Gastroesophageal sphincter (tissue), 4 donors: ENCODE measurements around the gene NEURL1. TPM values are rescaled to one million over a fixed set of nuclear protein-coding genes. Genes with fewer than 3 reads are reported as not detected.

Experiments used
- ATAC-seq: fragments of 150-250 bp; one replicate; pipeline ENCODE4 v1.9.1; 2016; ENCODE audit warnings: mild to moderate bottlenecking, moderate library complexity
- H3K27ac ChIP-seq, 4 donors: fragments of 200-600 bp; sonication (generic) in 3 of 4; 1 replicate in 3 of 4; 2 replicates in 1 of 4; pipeline ENCODE4 v1.5.1; 2016 to 2019
- H3K27me3 ChIP-seq: fragments of 200-600 bp; sonication (generic); one replicate; pipeline ENCODE4 v1.5.1; 2019
- H3K36me3 ChIP-seq, 2 donors: fragments of 200-600 bp; sonication (generic); one replicate each; pipeline ENCODE4 v1.5.1; 2019; ENCODE audit warnings: control low read depth in 1 of 2
- H3K4me1 ChIP-seq, 3 donors: fragments of 200-600 bp; sonication (generic); 1 replicate in 2 of 3; 2 replicates in 1 of 3; pipeline ENCODE4 v1.5.1; 2016 to 2019; ENCODE audit warnings: control low read depth in 2 of 3
- H3K4me3 ChIP-seq, 2 donors: fragments of 200-600 bp; sonication (generic); one replicate each; pipeline ENCODE4 v1.5.1; 2019; ENCODE audit warnings: mild to moderate bottlenecking in 1 of 2, moderate library complexity in 1 of 2
- H3K9me3 ChIP-seq, 3 donors: fragments of 200-600 bp; sonication (generic); one replicate each; pipeline ENCODE4 v1.5.1; 2017 to 2019; ENCODE audit warnings: control low read depth in 2 of 3
- EP300 ChIP-seq: sonication (generic); formaldehyde crosslinking; IDR thresholded peaks from one replicate; pipeline ENCODE4 v1.6.1; 2017; ENCODE audit warnings: antibody characterized with exemption, mild to moderate bottlenecking
- POLR2A ChIP-seq, 2 donors: fragments of 450-650 bp; IDR thresholded peaks; one replicate each; pipeline ENCODE4 v1.6.1; 2017; ENCODE audit warnings: antibody characterized with exemption in 2 of 2, mild to moderate bottlenecking in 2 of 2, moderate library complexity in 1 of 2
- POLR2AphosphoS5 ChIP-seq: sonication (generic); formaldehyde crosslinking; IDR thresholded peaks from one replicate; pipeline ENCODE4 v1.6.1; 2017; ENCODE audit warnings: antibody characterized with exemption
- WGBS, 2 donors: methylation state at CpG; one replicate each; pipeline ENCODE4 v1.1.5; 2018; ENCODE audit warnings: low coverage in 1 of 2; 5-methylcytosine and 5-hydroxymethylcytosine counted together
- total RNA-seq, 4 donors: library from RNA; depleted of rRNA; stranded (reverse); fragments of >200 nt; gene quantifications; one replicate each; pipeline ENCODE4 v1.1.0, GENCODE V29; 2016
- TF ChIP-seq, protein P1 (sequence below), 4 experiments: fragments of 200-600 bp in 2 of 4; fragments of 450-650 bp in 2 of 4; sonication (generic) in 1 of 4; IDR thresholded peaks; one replicate each; pipeline ENCODE4 v1.5.1; 2017 to 2019; ENCODE audit warnings: antibody characterized with exemption in 4 of 4, mild to moderate bottlenecking in 2 of 4, moderate library complexity in 2 of 4

The NEURL1 gene
- total RNA-seq, 4 donors from 2014 or later: 0.15 to 0.27 (median 0.19) TPM; not detected in 1

DNA sequence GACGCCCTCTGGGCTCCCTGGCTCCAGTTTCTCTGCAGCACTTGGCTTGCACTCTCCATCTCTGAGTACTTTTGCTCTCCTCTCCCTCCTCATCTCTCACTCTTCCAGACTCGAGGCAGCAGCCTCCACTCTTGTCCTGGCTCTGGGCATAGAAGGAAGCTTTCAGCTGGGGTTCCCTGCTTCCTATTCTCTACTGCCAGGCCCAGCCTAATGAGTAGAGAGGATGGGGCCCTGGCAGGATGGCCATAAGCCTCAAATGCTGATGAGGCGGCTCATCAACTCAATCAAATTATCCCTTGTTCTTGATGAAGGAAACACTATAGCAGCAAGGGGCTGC, 55.8 kb downstream of the NEURL1 start:
- WGBS, 2 donors: 100% methylated on average over 1 of the region's 3 CpGs
- no peak for ATAC-seq
- Histone ChIP-seq H3K27ac (no peak overlapping the region), H3K4me1 (peaks cover 0 to 5% (median 0%) of the 10 kb centered on the region in 3 donors), H3K27me3 (no peaks in the 10 kb centered on the region), H3K36me3 (no peaks in the 10 kb centered on the region), H3K9me3 (no peaks in the 10 kb centered on the region), H3K4me3 (no peak overlapping the region)
- TF ChIP-seq POLR2A (IDR thresholded peaks at IDR 0.05) (no peak), POLR2AphosphoS5 (no peak), EP300 (no peak)
- TF ChIP-seq, protein P1, sequence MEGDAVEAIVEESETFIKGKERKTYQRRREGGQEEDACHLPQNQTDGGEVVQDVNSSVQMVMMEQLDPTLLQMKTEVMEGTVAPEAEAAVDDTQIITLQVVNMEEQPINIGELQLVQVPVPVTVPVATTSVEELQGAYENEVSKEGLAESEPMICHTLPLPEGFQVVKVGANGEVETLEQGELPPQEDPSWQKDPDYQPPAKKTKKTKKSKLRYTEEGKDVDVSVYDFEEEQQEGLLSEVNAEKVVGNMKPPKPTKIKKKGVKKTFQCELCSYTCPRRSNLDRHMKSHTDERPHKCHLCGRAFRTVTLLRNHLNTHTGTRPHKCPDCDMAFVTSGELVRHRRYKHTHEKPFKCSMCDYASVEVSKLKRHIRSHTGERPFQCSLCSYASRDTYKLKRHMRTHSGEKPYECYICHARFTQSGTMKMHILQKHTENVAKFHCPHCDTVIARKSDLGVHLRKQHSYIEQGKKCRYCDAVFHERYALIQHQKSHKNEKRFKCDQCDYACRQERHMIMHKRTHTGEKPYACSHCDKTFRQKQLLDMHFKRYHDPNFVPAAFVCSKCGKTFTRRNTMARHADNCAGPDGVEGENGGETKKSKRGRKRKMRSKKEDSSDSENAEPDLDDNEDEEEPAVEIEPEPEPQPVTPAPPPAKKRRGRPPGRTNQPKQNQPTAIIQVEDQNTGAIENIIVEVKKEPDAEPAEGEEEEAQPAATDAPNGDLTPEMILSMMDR (IDR thresholded peaks at IDR 0.05): no peak

DNA sequence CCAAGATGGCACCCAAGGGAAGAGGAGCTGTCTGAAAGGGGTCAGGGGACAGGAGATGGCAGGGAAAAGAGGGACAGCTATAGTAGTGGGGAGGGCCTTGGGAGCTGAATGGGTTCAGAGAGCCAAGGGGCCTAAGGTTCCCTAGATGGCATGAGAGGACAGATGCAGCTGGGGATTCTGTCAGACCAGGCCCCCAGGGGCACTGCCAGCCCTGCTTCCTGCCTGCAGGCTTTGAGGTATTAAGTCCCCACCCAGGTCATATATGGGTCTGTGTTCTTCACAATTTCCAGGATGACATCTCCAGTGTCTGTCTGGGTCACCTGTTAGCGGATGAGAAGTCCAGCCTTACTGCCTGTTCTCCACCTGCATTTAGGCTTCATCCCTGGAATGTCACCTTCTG, 56.7 kb downstream of the NEURL1 start:
- Histone ChIP-seq H3K4me1 (peaks cover 0 to 13% (median under 1%) of the 10 kb centered on the region in 3 donors), H3K27me3 (no peaks in the 10 kb centered on the region), H3K36me3 (no peaks in the 10 kb centered on the region), H3K4me3 (no peak overlapping the region), H3K9me3 (no peaks in the 10 kb centered on the region), H3K27ac (no peak overlapping the region)
- no peak for ATAC-seq
- WGBS, 2 donors: 80% methylated on average over 1 of the region's 1 CpG; no CpG with 5 or more reads in 1 of the 2 donors
- no peak for TF ChIP-seq POLR2AphosphoS5
- TF ChIP-seq POLR2A (IDR thresholded peaks at IDR 0.05): no peak
- TF ChIP-seq, protein P1 (IDR thresholded peaks at IDR 0.05): no peak
- TF ChIP-seq EP300: no peak

DNA sequence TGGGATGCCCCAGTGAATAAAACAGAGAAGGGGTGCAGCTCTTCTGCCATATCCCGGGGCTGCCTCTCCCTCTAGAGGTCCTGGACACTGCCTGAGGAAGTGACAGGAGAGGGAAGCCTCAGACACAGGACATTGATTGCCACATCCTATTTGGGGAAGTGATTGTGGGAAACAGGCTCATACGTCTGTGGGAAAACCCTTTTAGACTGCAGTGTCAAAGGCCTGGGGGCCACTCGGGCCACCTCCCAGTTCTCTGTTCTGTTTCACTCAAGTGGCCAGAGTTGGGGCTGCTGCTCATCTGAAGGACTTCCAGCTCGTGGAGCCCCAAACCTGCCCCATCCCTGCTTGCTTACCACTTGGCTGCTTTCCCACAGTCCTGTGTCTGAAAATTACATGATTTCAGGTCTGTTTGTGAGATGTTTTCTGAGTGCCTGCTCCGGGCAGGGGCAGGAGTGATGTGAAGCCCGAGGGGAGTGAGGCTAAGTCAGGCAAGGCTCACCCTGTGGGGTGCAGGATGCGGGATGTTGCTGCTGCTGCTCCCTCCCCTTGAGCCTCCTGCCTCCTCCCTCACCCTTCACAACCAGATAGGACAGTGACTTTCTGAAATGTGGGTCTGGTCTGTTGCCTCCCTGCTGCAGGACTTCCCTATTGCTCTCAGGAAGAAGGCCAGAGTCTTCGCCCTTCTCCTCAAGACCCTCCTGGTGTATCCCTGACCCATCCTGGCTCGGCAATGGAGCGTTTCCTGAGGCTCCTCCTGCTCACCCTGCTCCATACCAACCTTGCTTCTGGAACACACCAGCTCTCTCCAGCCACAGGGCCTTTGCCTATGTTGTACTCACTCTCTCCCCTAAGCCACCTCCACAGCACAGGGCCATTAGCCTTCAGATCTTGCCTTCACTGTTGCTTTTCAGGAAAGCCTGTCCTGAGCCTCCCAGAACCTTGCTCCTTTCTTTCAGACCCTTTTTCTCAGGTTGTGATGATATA, 58.4 kb downstream of the NEURL1 start:
- Histone ChIP-seq H3K27ac (no peak overlapping the region), H3K4me1 (peaks cover 0 to 27% (median 4%) of the 10 kb centered on the region in 3 donors), H3K27me3 (no peaks in the 10 kb centered on the region), H3K9me3 (no peaks in the 10 kb centered on the region), H3K4me3 (no peak overlapping the region), H3K36me3 (no peaks in the 10 kb centered on the region)
- TF ChIP-seq, protein P1 (IDR thresholded peaks at IDR 0.05): no peak
- no peak for TF ChIP-seq EP300
- TF ChIP-seq POLR2AphosphoS5: no peak
- no peak for TF ChIP-seq POLR2A (IDR thresholded peaks at IDR 0.05)
- ATAC-seq: no peak
- 62% methylated on average over 6 of the region's 10 CpGs; no CpG with 5 or more reads in 1 of the 2 donors for WGBS, 2 donors

DNA sequence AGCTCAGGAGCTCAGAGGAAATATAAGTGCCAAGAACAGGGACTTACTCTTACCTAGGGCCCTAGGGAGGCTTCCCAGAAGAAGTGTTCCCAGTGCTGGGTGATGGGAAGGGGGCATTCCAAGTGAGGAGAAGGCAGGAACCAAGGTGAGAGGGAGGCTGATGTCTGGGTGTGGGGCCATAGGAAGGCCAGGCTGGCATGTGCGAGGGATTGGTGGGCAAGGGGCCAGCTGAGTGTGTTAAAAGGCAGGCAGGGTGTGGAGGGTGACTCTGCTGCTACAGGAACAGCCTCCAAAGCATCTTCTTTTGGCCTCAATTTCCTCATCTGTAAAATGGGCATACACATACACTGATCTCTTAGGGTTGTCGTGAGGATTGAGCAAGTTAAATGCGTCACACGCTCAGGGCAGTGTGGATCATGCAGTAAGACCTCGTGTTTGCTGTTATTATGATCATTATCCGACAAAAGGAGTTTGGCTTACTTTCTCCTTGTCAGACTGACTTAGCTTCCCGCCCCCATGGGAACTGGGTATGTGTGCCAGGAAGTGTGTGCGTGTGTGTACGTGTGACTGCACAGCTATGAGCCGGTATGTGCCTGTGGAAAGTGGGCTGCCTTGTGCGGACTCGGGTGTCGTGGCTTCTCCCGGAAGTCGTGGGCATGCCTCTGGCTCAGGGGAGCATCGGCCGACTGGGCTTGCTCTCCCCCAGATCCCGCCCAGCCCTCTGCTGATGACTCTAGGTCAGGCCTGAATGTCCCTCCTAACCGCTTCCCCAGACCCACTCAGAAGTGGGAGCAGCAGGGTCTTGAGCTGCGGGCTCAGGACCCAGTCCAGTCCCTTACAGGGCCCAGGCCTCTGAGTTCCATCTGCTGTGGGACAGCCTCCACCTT, 59.6 kb downstream of the NEURL1 start:
- H3K4me3 ChIP-seq: no peak overlapping the region
- H3K27me3 ChIP-seq: no peaks in the 10 kb centered on the region
- H3K27ac ChIP-seq: no peak overlapping the region
- H3K36me3 ChIP-seq: no peaks in the 10 kb centered on the region
- peaks cover 0 to 22% (median 4%) of the 10 kb centered on the region in 3 donors for H3K4me1 ChIP-seq
- no peaks in the 10 kb centered on the region for H3K9me3 ChIP-seq
- WGBS, 2 donors: 77 to 97% methylated on average over 4 to 7 of the region's 20 CpGs
- ATAC-seq: no peak
- TF ChIP-seq, protein P1 (IDR thresholded peaks at IDR 0.05): no peak
- TF ChIP-seq POLR2AphosphoS5 (no peak), POLR2A (IDR thresholded peaks at IDR 0.05) (no peak), EP300 (no peak)
